Kidney (tissue), 14 donors: ENCODE results near the gene C8A. TPM values are rescaled to one million over a fixed set of nuclear protein-coding genes. Genes with fewer than 3 reads are reported as not detected.

ENCODE experiments used
- DNase-seq, 5 donors: peaks; one replicate each; pipeline ENCODE4 v3.0.0-alpha.2; 2013 to 2020
- FAIRE-seq: peaks from 2 replicates; lab custom pipeline; 2012; peaks lifted over from hg19 to GRCh38; lab: Jason Lieb, UNC
- H3K27ac ChIP-seq, 2 donors: one replicate each; pipeline ENCODE4 v1.7.0; 2013; ENCODE audit warnings: low read depth in 2 of 2, low read length in 2 of 2, inconsistent platforms in 1 of 2
- H3K27me3 ChIP-seq: one replicate; pipeline ENCODE4 v1.7.1; 2013; ENCODE audit warnings: low read length, inconsistent platforms; ENCODE audit not compliant: control insufficient read depth, insufficient read depth
- H3K36me3 ChIP-seq, 3 donors: one replicate each; pipeline versions ENCODE4 v1.7.0 to v1.7.1; 2013; ENCODE audit warnings: low read length in 3 of 3, control low read depth in 1 of 3, inconsistent platforms in 1 of 3; ENCODE audit not compliant: insufficient read depth in 3 of 3, control insufficient read depth in 2 of 3
- H3K4me1 ChIP-seq, 3 donors: one replicate each; pipeline versions ENCODE4 v1.7.0 to v1.7.1; 2013; ENCODE audit warnings: low read length in 3 of 3, inconsistent platforms in 1 of 3, low read depth in 1 of 3; ENCODE audit not compliant: control insufficient read depth in 2 of 3, insufficient read depth in 2 of 3
- H3K4me3 ChIP-seq, 3 donors: one replicate each; pipeline versions ENCODE4 v1.7.0 to v1.8.1; 2013; ENCODE audit warnings: low read length in 3 of 3, control low read depth in 1 of 3, inconsistent platforms in 1 of 3
- H3K9ac ChIP-seq, 3 donors: one replicate each; pipeline versions ENCODE4 v1.7.0 to v1.7.1; 2013; ENCODE audit warnings: low read length in 3 of 3, control low read depth in 1 of 3, inconsistent platforms in 1 of 3
- H3K9me3 ChIP-seq, 3 donors: one replicate each; pipeline versions ENCODE4 v1.7.0 to v1.7.1; 2013; ENCODE audit warnings: low read length in 3 of 3, control low read depth in 1 of 3, inconsistent platforms in 1 of 3; ENCODE audit not compliant: control insufficient read depth in 2 of 3, insufficient read depth in 1 of 3
- CTCF ChIP-seq: IDR thresholded peaks from 3 replicates; pipeline ENCODE4 v1.5.1; 2012; ENCODE audit warnings: mild to moderate bottlenecking, moderate library complexity, borderline replicate concordance; ENCODE audit not compliant: insufficient read depth; ENCODE audit errors: extremely low read depth
- intact Hi-C: fragments of 100-400 bp; cut with DNase I; formaldehyde crosslinking; loops from one replicate; pipeline ENCODE4 v1.11.1; 2022
- polyA plus RNA-seq: library from polyadenylated mRNA; stranded (reverse); fragments of 350-450 nt; fragmentation: Illumina TruSeq; extraction: RNeasy Lipid Tissue Mini Kit (QIAGEN cat#74804); gene quantifications from one replicate; pipeline ENCODE4 v1.2.3, GENCODE V29; 2014; ENCODE audit warnings: low read depth, low replicate concordance; ENCODE audit not compliant: insufficient read depth
- total RNA-seq: library from RNA; stranded (reverse); fragmentation: NEBNext Ultra II Directional; extraction: Animal tissue kit (Norgen Biotek cat#: 25700); gene quantifications from one replicate; pipeline ENCODE4 v1.2.1, GENCODE V29; 2021
- donor health status: control.
- donor health status: control.
- donor health status: control.
- donor health status: control.
- donor health status: control.
- donor health status: DM: yes; HTN: yes; CAD: no.
- donor health status: Normal renal cell carcinoma (clear cell type).

C8A gene
- total and polyA plus RNA-seq, 2 donors from 2014 or later: 0.09 TPM; not detected in 1

GRCh38 chr1:56929492-56929891, 74.9 kb downstream of the C8A start:
- intact Hi-C loops: no loop called here
- Histone ChIP-seq H3K4me3 (no peak overlapping the region), H3K27me3 (no peaks in the 10 kb centered on the region), H3K4me1 (peaks cover 0 to 3% (median 2%) of the 10 kb centered on the region in 3 donors), H3K9ac (no peak overlapping the region), H3K27ac (no peak overlapping the region), H3K36me3 (no peaks in the 10 kb centered on the region), H3K9me3 (no peaks in the 10 kb centered on the region)
- no peak for TF ChIP-seq CTCF
- DNase-seq: no peak
- FAIRE-seq: no peak

GRCh38 chr1:56931211-56931610, 76.6 kb downstream of the C8A start:
- no peak overlapping the region for H3K4me3 ChIP-seq
- TF ChIP-seq CTCF: no peak
- intact Hi-C loops: no loop called here
- no peak overlapping the region for H3K27ac ChIP-seq
- no peaks in the 10 kb centered on the region for H3K4me1 ChIP-seq
- FAIRE-seq: no peak
- DNase-seq: no peak
- no peaks in the 10 kb centered on the region for H3K27me3 ChIP-seq
- H3K9me3 ChIP-seq: no peaks in the 10 kb centered on the region
- no peaks in the 10 kb centered on the region for H3K36me3 ChIP-seq
- H3K9ac ChIP-seq: no peak overlapping the region

GRCh38 chr1:56931686-56932085, 77.1 kb downstream of the C8A start:
- FAIRE-seq: no peak

More at GRCh38 chr1:56931686-56932085, 77.1 kb downstream of the C8A start:
- no peak overlapping the region for H3K9ac ChIP-seq
- H3K9me3 ChIP-seq: no peaks in the 10 kb centered on the region
- no peak overlapping the region for H3K27ac ChIP-seq
- H3K4me3 ChIP-seq: no peak overlapping the region
- no peaks in the 10 kb centered on the region for H3K4me1 ChIP-seq
- no peak for DNase-seq
- TF ChIP-seq CTCF: no peak
- intact Hi-C loops: no loop called here
- H3K36me3 ChIP-seq: no peaks in the 10 kb centered on the region
- H3K27me3 ChIP-seq: no peaks in the 10 kb centered on the region
